Right lobe of liver (tissue), 6 donors: ENCODE measurements around the gene TBC1D8. TPM values are rescaled to one million over a fixed set of nuclear protein-coding genes. Genes with fewer than 3 reads are reported as not detected.

Source experiments
- ATAC-seq, 4 donors: fragments of 200-7000 bp; cut with Tn5 transposase; one replicate each; pipeline ENCODE4 v1.9.1; 2020; ENCODE audit warnings: mild to moderate bottlenecking in 4 of 4, moderate library complexity in 4 of 4
- DNase-seq, 3 donors: peaks; one replicate each; pipeline ENCODE4 v3.0.0-alpha.2; 2020
- H3K27ac ChIP-seq, 3 donors: fragments of 200-600 bp; one replicate each; pipeline ENCODE4 v1.8.0; 2022
- H3K27me3 ChIP-seq, 2 donors: fragments of 200-600 bp; one replicate each; pipeline ENCODE4 v1.8.0; 2022
- H3K36me3 ChIP-seq, 4 donors: fragments of 200-600 bp; sonication (generic) in 1 of 4; one replicate each; pipeline versions ENCODE4 v1.5.1 to v1.8.0; 2017 to 2022; ENCODE audit warnings: control low read depth in 1 of 4
- H3K4me1 ChIP-seq, 4 donors: fragments of 200-600 bp; sonication (generic) in 1 of 4; one replicate each; pipeline versions ENCODE4 v1.5.1 to v1.8.0; 2017 to 2022; ENCODE audit warnings: control low read depth in 1 of 4
- H3K4me3 ChIP-seq, 3 donors: fragments of 200-600 bp; one replicate each; pipeline ENCODE4 v1.8.0; 2022
- H3K9me3 ChIP-seq, 4 donors: fragments of 200-600 bp; sonication (generic) in 1 of 4; one replicate each; pipeline versions ENCODE4 v1.5.1 to v1.8.0; 2017 to 2022; ENCODE audit warnings: control low read depth in 1 of 4
- POLR2A ChIP-seq: fragments of 450-650 bp; IDR thresholded peaks from one replicate; pipeline ENCODE4 v1.6.1; 2017; ENCODE audit warnings: antibody characterized with exemption, mild to moderate bottlenecking
- WGBS: methylation state at CpG from one replicate; pipeline ENCODE4 v1.1.6; 2018; ENCODE audit warnings: low coverage, low lambda C conversion rate; ENCODE audit not compliant: insufficient coverage; ENCODE audit errors: missing lambda C conversion rate; 5-methylcytosine and 5-hydroxymethylcytosine counted together
- intact Hi-C, 2 donors: fragments of 100-400 bp; cut with DNase I; formaldehyde crosslinking; loops; one replicate each; pipeline versions ENCODE4 v1.11.2 to v1.14.1; 2022
- total RNA-seq, 6 experiments: library from RNA; depleted of rRNA in 2 of 6; stranded (reverse); fragments of >200 nt in 2 of 6; fragmentation: NEBNext Ultra II Directional in 3 of 6; extraction: Animal tissue kit (Norgen Biotek cat#: 25700) in 3 of 6; gene quantifications; one replicate each; pipeline versions ENCODE4 v1.1.0 to v1.2.4, GENCODE V29; 2016 to 2023
- TF ChIP-seq, protein P1 (sequence below), 4 donors: fragments of 200-600 bp in 3 of 4; fragments of 450-650 bp in 1 of 4; IDR thresholded peaks; one replicate each; pipeline versions ENCODE4 v1.5.1 to v1.8.0; 2016 to 2022; ENCODE audit warnings: antibody characterized with exemption in 4 of 4, mild to moderate bottlenecking in 2 of 4
- donor health status: DM: no; HTN: yes; CAD: no.
- donor health status: DM: no; HTN: no; CAD: no.
- donor health status: DM: no; HTN: no; CAD: no.
- donor health status: DM: no; HTN: yes; CAD: no.
- donor health status: DM: no; HTN: yes; CAD: no.

The TBC1D8 gene
- total RNA-seq, 6 experiments from 2014 or later = 17.3 to 31.2 (median 21.5) TPM

DNA sequence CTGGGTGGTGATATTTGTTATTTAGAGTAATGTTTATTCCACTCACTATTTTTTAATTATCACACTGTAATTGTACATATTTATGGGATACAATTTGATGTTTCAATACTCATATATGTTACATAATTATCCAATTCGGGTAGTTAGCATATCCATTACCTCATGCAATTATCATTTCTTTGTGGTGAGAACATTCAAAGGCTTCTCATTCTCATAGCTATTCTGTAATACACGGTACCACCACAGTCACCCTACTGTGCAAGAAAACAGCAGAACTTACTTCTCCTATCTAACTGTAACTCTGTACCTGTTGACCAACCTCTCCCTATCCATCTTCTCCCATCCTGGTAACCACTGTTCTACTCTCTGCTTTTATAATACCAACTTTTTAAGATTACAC lies 4.6 kb downstream of the TBC1D8 start:
- 81% methylated on average over 2 of the region's 2 CpGs for WGBS
- ATAC-seq (no peak), DNase-seq (no peak)
- peaks cover 0 to 18% (median 2%) of the 10 kb centered on the region in 4 donors for H3K4me1 ChIP-seq
- no peaks in the 10 kb centered on the region for H3K27me3 ChIP-seq
- H3K4me3 ChIP-seq = no peak overlapping the region
- peaks cover 0 to under 1% (median 0%) of the 10 kb centered on the region in 4 donors for H3K9me3 ChIP-seq
- no peak overlapping the region for H3K27ac ChIP-seq
- TF ChIP-seq, protein P1, sequence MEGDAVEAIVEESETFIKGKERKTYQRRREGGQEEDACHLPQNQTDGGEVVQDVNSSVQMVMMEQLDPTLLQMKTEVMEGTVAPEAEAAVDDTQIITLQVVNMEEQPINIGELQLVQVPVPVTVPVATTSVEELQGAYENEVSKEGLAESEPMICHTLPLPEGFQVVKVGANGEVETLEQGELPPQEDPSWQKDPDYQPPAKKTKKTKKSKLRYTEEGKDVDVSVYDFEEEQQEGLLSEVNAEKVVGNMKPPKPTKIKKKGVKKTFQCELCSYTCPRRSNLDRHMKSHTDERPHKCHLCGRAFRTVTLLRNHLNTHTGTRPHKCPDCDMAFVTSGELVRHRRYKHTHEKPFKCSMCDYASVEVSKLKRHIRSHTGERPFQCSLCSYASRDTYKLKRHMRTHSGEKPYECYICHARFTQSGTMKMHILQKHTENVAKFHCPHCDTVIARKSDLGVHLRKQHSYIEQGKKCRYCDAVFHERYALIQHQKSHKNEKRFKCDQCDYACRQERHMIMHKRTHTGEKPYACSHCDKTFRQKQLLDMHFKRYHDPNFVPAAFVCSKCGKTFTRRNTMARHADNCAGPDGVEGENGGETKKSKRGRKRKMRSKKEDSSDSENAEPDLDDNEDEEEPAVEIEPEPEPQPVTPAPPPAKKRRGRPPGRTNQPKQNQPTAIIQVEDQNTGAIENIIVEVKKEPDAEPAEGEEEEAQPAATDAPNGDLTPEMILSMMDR (IDR thresholded peaks at IDR 0.05) = no peak
- TF ChIP-seq POLR2A = no peak
- intact Hi-C loops = no loop called here
- no peaks in the 10 kb centered on the region for H3K36me3 ChIP-seq

DNA sequence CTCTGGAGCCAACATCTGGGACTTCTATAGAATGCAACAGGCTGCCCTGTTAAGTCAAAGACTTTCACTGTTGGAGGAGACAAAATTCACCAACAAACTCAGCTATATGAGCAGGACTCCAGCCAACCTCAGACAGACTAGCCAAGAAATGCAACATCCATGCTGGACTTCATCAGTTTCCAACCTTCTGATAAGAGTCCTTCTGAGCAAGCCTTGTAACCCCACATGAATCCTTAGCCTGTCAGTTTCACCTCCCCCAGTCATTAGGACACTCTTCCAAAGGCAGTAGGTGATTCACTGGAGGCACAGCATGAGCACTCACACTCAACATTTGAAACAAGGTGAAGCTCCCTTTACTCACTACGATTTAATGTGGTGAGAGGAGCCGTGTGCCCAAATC lies 5.8 kb downstream of the TBC1D8 start:
- 91% methylated on average over 2 of the region's 2 CpGs for WGBS
- TF ChIP-seq POLR2A = no peak
- TF ChIP-seq, protein P1 (IDR thresholded peaks at IDR 0.05) = no peak
- ATAC-seq (no peak), DNase-seq (no peak)
- H3K36me3 ChIP-seq = no peaks in the 10 kb centered on the region
- no peaks in the 10 kb centered on the region for H3K27me3 ChIP-seq
- no peak overlapping the region for H3K27ac ChIP-seq
- peaks cover 0 to 18% (median 2%) of the 10 kb centered on the region in 4 donors for H3K4me1 ChIP-seq
- H3K4me3 ChIP-seq = no peak overlapping the region
- intact Hi-C loops = no loop called here
- H3K9me3 ChIP-seq = no peaks in the 10 kb centered on the region

DNA sequence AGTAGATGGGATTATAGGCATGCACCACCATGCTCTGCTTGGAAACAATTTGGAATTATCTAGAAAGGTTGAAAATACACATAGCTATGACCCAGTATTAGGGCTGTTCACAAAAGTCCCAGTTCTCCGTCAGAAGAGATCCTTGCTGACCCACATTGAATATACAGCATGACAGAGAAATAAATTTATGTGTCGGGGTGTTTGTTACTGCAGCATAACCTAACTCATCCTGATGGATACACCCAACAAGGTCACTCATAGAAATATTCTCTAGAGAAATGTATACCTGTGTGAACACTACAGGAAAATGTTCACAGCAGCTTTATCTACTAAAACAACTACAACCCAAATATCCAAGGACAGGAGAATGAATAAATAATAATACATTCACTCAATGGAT lies 9.0 kb downstream of the TBC1D8 start:
- H3K4me1 ChIP-seq = peaks cover 0 to 11% (median 2%) of the 10 kb centered on the region in 4 donors
- H3K4me3 ChIP-seq = no peak overlapping the region
- H3K36me3 ChIP-seq = no peaks in the 10 kb centered on the region
- no peak overlapping the region for H3K27ac ChIP-seq
- no peaks in the 10 kb centered on the region for H3K9me3 ChIP-seq
- WGBS = 100% methylated on average over 2 of the region's 2 CpGs
- no peak for TF ChIP-seq POLR2A
- TF ChIP-seq, protein P1 (IDR thresholded peaks at IDR 0.05) = no peak
- ATAC-seq (no peak), DNase-seq (no peak)
- no peaks in the 10 kb centered on the region for H3K27me3 ChIP-seq
- intact Hi-C loops = no loop called here

DNA sequence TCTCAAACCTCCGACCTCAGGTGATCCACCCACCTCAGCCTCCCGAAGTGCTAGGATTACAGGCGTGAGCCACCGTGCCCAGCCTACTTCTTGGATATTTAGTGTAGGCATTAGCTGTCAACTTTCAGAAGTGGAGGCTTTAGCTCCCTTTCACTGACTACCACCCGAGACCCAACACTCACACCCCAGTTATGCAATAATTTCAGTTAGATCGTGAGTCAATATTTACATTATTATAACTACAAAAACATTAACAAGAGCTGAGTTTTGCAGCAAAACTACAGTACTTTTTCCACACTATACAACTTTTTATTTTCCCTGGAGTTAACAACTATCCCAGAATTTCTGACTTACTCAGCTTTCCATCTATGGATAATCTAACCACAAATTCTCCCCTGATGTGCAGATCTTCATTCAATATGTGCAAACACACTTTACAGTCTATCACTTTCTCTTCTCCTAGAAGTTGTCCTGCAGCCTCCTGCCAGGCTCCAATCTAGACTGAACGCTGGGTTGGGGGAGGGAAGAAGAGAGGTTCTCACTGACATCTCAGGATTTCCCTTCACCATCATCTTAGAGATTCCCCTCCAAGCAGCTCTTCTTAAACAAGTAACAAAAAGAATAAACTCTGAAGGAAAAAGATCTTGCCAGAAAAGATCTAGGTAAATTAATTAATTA lies 10.1 kb downstream of the TBC1D8 start:
- WGBS = 75% methylated on average over 7 of the region's 7 CpGs
- peaks cover 0 to 20% (median 4%) of the 10 kb centered on the region in 4 donors for H3K4me1 ChIP-seq
- no peak for DNase-seq
- intact Hi-C loops = no loop called here
- no peak overlapping the region for H3K4me3 ChIP-seq
- H3K27me3 ChIP-seq = no peaks in the 10 kb centered on the region
- H3K9me3 ChIP-seq = no peaks in the 10 kb centered on the region
- no peaks in the 10 kb centered on the region for H3K36me3 ChIP-seq
- H3K27ac ChIP-seq = no peak overlapping the region
- TF ChIP-seq POLR2A = no peak
- TF ChIP-seq, protein P1 (IDR thresholded peaks at IDR 0.05) = no peak
- ATAC-seq = no peak
